Measurements from ENCODE around the gene BMF. TPM values are rescaled to one million over a fixed set of nuclear protein-coding genes. Genes with fewer than 3 reads are reported as not detected.
"Not testable (repeated sequence)": the region's sequence is repeated elsewhere in the genome, so short reads cannot be mapped to it uniquely, and the experiment has no call there.

The BMF gene
- total RNA-seq, 1 donor = 31.6 TPM

- no peaks in the 10 kb centered on the region for H3K9me3 ChIP-seq (ENCODE audit: low read depth, low read length)
- peaks cover 25% of the 10 kb centered on the region for H3K4me1 ChIP-seq (ENCODE audit: insufficient read depth, low read length)
- no peaks in the 10 kb centered on the region for H3K27me3 ChIP-seq (ENCODE audit: insufficient read depth, low read length)
- no peak overlapping the region for H3K4me3 ChIP-seq (ENCODE audit: low read length)
Measured at GRCh38 chr15:40088929-40089755, 19.5 kb downstream of the BMF start.

- H3K9me3 ChIP-seq (ENCODE audit: low read depth, low read length) = no peaks in the 10 kb centered on the region
- no peak overlapping the region for H3K4me3 ChIP-seq (ENCODE audit: low read length)
- peaks cover 17% of the 10 kb centered on the region for H3K4me1 ChIP-seq (ENCODE audit: insufficient read depth, low read length)
- no peaks in the 10 kb centered on the region for H3K27me3 ChIP-seq (ENCODE audit: insufficient read depth, low read length)
Measured at GRCh38 chr15:40087991-40088928, 20.4 kb downstream of the BMF start.

GRCh38 chr15:40087068-40087810 is 21.4 kb downstream of the BMF start:
- Histone ChIP-seq H3K9me3 (ENCODE audit: low read depth, low read length) (no peaks in the 10 kb centered on the region), H3K27me3 (ENCODE audit: insufficient read depth, low read length) (no peaks in the 10 kb centered on the region), H3K4me3 (ENCODE audit: low read length) (no peak overlapping the region), H3K4me1 (ENCODE audit: insufficient read depth, low read length) (peaks cover 15% of the 10 kb centered on the region)

GRCh38 chr15:40085266-40085665 is 23.4 kb downstream of the BMF start:
- no peaks in the 10 kb centered on the region for H3K9me3 ChIP-seq (ENCODE audit: low read depth, low read length)
- H3K4me1 ChIP-seq (ENCODE audit: insufficient read depth, low read length) = peaks cover 30% of the 10 kb centered on the region
- H3K4me3 ChIP-seq (ENCODE audit: low read length) = no peak overlapping the region
- H3K27me3 ChIP-seq (ENCODE audit: insufficient read depth, low read length) = no peaks in the 10 kb centered on the region

GRCh38 chr15:40084650-40085049 is 24.0 kb downstream of the BMF start:
- H3K4me3 ChIP-seq (ENCODE audit: low read length) = no peak overlapping the region
- H3K4me1 ChIP-seq (ENCODE audit: insufficient read depth, low read length) = peaks cover 30% of the 10 kb centered on the region
- no peaks in the 10 kb centered on the region for H3K9me3 ChIP-seq (ENCODE audit: low read depth, low read length)
- no peaks in the 10 kb centered on the region for H3K27me3 ChIP-seq (ENCODE audit: insufficient read depth, low read length)

- Histone ChIP-seq H3K4me1 (ENCODE audit: insufficient read depth, low read length) (peaks cover 26% of the 10 kb centered on the region), H3K4me3 (ENCODE audit: low read length) (no peak overlapping the region), H3K9me3 (ENCODE audit: low read depth, low read length) (no peaks in the 10 kb centered on the region), H3K27me3 (ENCODE audit: insufficient read depth, low read length) (no peaks in the 10 kb centered on the region)
Measured at GRCh38 chr15:40082195-40082883, 26.3 kb downstream of the BMF start.

GRCh38 chr15:40081691-40082194 is 26.9 kb downstream of the BMF start:
- no peaks in the 10 kb centered on the region for H3K27me3 ChIP-seq (ENCODE audit: insufficient read depth, low read length)
- H3K4me1 ChIP-seq (ENCODE audit: insufficient read depth, low read length) = peaks cover 26% of the 10 kb centered on the region
- H3K9me3 ChIP-seq (ENCODE audit: low read depth, low read length) = no peaks in the 10 kb centered on the region
- peak overlapping the region; percentile 24 for H3K4me3 ChIP-seq (ENCODE audit: low read length)

- no peaks in the 10 kb centered on the region for H3K9me3 ChIP-seq (ENCODE audit: low read depth, low read length)
- no peak overlapping the region for H3K4me3 ChIP-seq (ENCODE audit: low read length)
- H3K27me3 ChIP-seq (ENCODE audit: insufficient read depth, low read length) = no peaks in the 10 kb centered on the region
- H3K4me1 ChIP-seq (ENCODE audit: insufficient read depth, low read length) = peaks cover 26% of the 10 kb centered on the region
Measured at GRCh38 chr15:40080847-40081246, 27.8 kb downstream of the BMF start.

- no peaks in the 10 kb centered on the region for H3K27me3 ChIP-seq (ENCODE audit: insufficient read depth, low read length)
- H3K4me1 ChIP-seq (ENCODE audit: insufficient read depth, low read length) = peaks cover 32% of the 10 kb centered on the region
- H3K4me3 ChIP-seq (ENCODE audit: low read length) = no peak overlapping the region
- no peaks in the 10 kb centered on the region for H3K9me3 ChIP-seq (ENCODE audit: low read depth, low read length)
Measured at GRCh38 chr15:40080104-40080503, 28.6 kb downstream of the BMF start.

- Histone ChIP-seq H3K9me3 (ENCODE audit: low read depth, low read length) (no peaks in the 10 kb centered on the region), H3K4me3 (ENCODE audit: low read length) (no peak overlapping the region), H3K4me1 (ENCODE audit: insufficient read depth, low read length) (peaks cover 33% of the 10 kb centered on the region), H3K27me3 (ENCODE audit: insufficient read depth, low read length) (no peaks in the 10 kb centered on the region)
Measured at GRCh38 chr15:40079456-40079855, 29.2 kb downstream of the BMF start.

GRCh38 chr15:40075298-40076044 is 33.2 kb downstream of the BMF start:
- peaks cover 13% of the 10 kb centered on the region for H3K4me1 ChIP-seq (ENCODE audit: insufficient read depth, low read length)
- no peaks in the 10 kb centered on the region for H3K27me3 ChIP-seq (ENCODE audit: insufficient read depth, low read length)
- no peaks in the 10 kb centered on the region for H3K9me3 ChIP-seq (ENCODE audit: low read depth, low read length)
- H3K4me3 ChIP-seq (ENCODE audit: low read length) = no peak overlapping the region

GRCh38 chr15:40074656-40075055 is 34.0 kb downstream of the BMF start:
- peaks cover 13% of the 10 kb centered on the region for H3K4me1 ChIP-seq (ENCODE audit: insufficient read depth, low read length)
- not testable (repeated sequence) for H3K27me3 ChIP-seq (ENCODE audit: insufficient read depth, low read length); H3K9me3 ChIP-seq (ENCODE audit: low read depth, low read length); H3K4me3 ChIP-seq (ENCODE audit: low read length)

- not testable (repeated sequence) for H3K9me3 ChIP-seq (ENCODE audit: low read depth, low read length); H3K27me3 ChIP-seq (ENCODE audit: insufficient read depth, low read length); H3K4me3 ChIP-seq (ENCODE audit: low read length)
- peaks cover 13% of the 10 kb centered on the region for H3K4me1 ChIP-seq (ENCODE audit: insufficient read depth, low read length)
Measured at GRCh38 chr15:40073716-40074490, 34.8 kb downstream of the BMF start.
